GM12891 (cell line): ENCODE data around the gene TEAD1.

Source experiments
- DNase-seq: peaks from one replicate; pipeline ENCODE4 v3.0.0; 2011; ENCODE audit warnings: low spot score; ENCODE audit not compliant: insufficient read length
- FAIRE-seq: peaks from 2 replicates; lab custom pipeline; 2011; peaks lifted over from hg19 to GRCh38; lab: Jason Lieb, UNC
- PAX5 ChIP-seq: IDR thresholded peaks from 2 replicates; pipeline ENCODE4 v1.6.1; 2011; ENCODE audit warnings: low read length, moderate library complexity, mild to moderate bottlenecking; ENCODE audit not compliant: insufficient read depth, severe bottlenecking
- POLR2A ChIP-seq: IDR thresholded peaks from 2 replicates; pipeline ENCODE4 v1.6.1; 2011; ENCODE audit warnings: low read depth, low read length, control low read depth
- POLR2AphosphoS5 ChIP-seq: IDR thresholded peaks from 2 replicates; pipeline ENCODE4 v1.6.1; 2011; ENCODE audit warnings: low read depth, low read length, control low read depth
- POU2F2 ChIP-seq: IDR thresholded peaks from 2 replicates; pipeline ENCODE4 v1.6.1; 2011; ENCODE audit warnings: low read depth, mild to moderate bottlenecking, control low read depth, low read length, moderate library complexity
- SPI1 ChIP-seq: IDR thresholded peaks from 2 replicates; pipeline ENCODE4 v1.6.1; 2011; ENCODE audit warnings: low read depth, low read length, control low read depth
- TAF1 ChIP-seq: IDR thresholded peaks from 2 replicates; pipeline ENCODE4 v1.6.1; 2011; ENCODE audit warnings: low read depth, low read length, control low read depth

Gene TEAD1

DNA sequence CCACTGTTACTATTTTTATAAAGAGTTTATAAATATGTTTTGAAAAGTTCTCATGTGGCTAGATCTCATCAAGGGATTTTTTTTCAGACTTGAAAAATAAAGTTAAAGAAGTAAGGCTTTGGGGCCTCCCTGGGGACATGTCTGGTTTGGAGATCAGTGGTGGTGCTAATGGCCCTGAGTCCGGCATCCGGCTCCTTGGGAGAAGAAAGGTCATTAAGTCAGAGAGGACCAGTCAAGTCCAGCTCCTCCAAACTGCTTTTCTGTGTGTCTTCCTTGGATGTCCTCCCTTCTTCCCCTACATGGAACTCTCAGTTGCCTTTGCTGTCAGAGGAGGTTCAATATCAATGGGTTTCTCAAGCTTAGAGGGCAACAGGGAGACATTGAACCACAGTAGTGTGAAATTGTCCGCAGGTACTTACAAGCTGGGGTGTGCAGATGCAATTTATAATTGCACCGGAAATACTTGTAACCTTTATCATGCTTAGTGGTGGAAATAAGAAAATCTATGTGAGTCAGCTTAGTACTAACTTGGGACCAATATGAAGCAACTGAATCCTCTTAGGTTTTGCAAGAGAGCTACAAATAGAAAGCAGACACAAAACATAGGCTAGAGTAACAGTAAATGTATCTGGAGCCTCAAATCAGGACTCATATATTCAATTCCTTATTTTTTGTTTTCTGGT, 144.3 kb downstream of the TEAD1 start:
- TF ChIP-seq TAF1 (no peak), PAX5 (no peak), POLR2A (no peak), POLR2AphosphoS5 (no peak), SPI1 (no peak), POU2F2 (no peak)
- FAIRE-seq (no peak), DNase-seq (no peak)

DNA sequence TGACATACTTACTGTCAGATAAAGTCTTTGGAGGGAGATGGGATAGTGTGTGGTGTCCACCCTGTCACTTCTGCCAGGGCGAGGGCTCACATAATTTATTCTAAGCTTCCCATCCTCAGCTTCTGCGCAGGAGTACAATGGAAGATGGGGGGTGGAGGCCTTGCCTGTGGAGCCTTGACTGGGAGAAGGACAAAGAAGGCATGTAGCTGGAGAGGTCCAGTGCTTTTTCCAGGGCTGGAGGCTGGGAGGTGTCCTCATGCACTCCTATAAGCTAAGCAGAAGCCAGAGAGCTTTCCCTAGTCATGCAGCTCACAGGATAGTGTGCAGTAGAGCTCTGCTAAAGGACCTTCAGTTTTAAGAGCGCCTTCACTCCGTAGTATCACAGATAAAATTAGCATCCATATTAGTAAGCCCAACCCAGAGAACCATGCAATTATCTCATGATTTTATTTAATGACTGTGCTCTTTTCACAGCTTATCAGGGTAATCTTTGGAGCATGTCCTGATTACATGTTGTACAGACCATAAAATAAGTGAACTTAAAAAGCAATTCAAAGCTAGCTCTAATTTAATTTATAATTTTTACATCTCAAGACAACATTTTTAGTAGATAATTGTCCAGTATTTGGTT, 148.3 kb downstream of the TEAD1 start:
- FAIRE-seq (no peak), DNase-seq (no peak)
- no peak for TF ChIP-seq POLR2AphosphoS5
- no peak for TF ChIP-seq SPI1
- TF ChIP-seq TAF1, result no peak
- TF ChIP-seq PAX5, result no peak
- no peak for TF ChIP-seq POLR2A
- TF ChIP-seq POU2F2, result no peak

DNA sequence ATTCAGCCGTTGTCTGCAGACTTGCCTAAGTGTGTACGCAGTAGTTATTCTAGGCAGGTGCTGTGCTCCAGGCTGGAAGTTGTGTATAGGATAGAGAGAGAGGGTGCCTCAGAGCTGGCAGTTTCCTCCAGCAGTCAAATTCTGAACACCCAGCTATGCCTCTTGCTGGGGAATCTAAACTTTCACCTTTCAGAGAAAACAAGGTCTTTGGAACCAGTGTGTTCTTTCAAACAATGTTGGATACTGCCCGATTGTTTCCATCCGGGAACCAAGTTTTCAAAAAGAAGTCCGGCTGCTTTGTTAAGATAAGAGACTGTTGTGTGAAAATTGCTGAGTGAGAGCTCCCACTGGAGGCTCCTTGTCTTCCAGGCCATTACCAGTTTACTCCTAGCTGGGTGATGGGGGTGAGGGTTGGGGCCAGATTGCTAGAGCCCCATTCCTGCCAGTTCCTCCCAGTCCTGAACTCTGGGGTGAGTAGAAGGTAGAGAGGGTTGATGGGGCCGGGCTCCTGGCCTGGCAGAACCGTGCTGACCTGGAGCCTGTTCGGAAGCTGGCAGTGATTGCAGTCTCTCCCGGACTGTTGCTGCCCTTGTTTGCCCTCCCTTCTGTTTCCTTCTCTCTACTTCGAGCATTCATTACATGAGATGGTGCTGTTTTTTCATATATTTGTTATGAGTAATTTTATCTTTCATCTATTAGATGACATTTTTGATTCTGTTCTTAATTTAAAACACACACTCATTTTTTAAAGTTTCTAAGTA, 150.2 kb downstream of the TEAD1 start:
- DNase-seq (no peak), FAIRE-seq (no peak)
- no peak for TF ChIP-seq POLR2A
- TF ChIP-seq POU2F2, result no peak
- no peak for TF ChIP-seq POLR2AphosphoS5
- TF ChIP-seq TAF1, result no peak
- no peak for TF ChIP-seq SPI1
- no peak for TF ChIP-seq PAX5

DNA sequence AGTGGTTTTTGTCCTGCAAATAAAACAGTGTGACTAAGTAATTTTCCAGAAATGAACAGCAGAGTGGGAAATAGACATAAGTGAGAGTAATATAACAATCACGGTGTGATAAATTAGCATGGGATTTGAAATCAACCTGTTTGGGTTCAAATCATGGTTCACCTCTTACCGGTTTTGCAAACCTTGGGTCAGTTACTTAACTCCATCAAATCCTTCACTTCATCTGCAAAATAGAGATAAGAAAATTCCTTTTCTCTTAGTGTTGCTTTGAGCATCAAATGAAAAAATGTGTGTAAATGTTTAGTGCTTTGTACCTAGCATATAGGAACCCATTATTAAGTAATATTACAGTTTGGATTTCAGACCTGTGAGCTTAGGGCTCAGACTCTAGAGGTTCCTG, 152.2 kb downstream of the TEAD1 start:
- DNase-seq (no peak), FAIRE-seq (no peak)
- TF ChIP-seq POLR2AphosphoS5, result no peak
- TF ChIP-seq POU2F2, result no peak
- TF ChIP-seq PAX5, result no peak
- no peak for TF ChIP-seq POLR2A
- TF ChIP-seq TAF1, result no peak
- no peak for TF ChIP-seq SPI1

DNA sequence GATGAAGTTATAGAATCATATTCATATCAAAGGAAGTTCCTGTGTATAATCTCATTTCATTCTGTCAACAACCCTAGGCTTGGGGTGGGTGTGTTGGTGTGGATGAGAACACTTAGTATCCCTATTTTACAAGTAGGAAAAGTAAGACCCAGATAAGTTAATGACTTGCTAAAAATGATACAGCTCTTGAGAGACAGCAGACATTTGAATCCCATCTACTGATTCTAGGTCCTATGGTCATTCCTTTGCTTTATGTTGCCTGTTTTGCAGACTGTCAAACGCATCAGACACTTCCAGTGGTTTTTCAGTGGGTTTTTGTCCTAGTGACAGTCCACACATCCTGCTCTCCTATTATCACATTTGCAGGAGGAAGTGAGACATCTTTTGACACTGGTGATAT, 153.1 kb downstream of the TEAD1 start:
- TF ChIP-seq SPI1, result no peak
- TF ChIP-seq POLR2A, result no peak
- TF ChIP-seq TAF1, result no peak
- TF ChIP-seq POU2F2, result no peak
- TF ChIP-seq PAX5, result no peak
- no peak for TF ChIP-seq POLR2AphosphoS5
- DNase-seq, result no peak
- no peak for FAIRE-seq

DNA sequence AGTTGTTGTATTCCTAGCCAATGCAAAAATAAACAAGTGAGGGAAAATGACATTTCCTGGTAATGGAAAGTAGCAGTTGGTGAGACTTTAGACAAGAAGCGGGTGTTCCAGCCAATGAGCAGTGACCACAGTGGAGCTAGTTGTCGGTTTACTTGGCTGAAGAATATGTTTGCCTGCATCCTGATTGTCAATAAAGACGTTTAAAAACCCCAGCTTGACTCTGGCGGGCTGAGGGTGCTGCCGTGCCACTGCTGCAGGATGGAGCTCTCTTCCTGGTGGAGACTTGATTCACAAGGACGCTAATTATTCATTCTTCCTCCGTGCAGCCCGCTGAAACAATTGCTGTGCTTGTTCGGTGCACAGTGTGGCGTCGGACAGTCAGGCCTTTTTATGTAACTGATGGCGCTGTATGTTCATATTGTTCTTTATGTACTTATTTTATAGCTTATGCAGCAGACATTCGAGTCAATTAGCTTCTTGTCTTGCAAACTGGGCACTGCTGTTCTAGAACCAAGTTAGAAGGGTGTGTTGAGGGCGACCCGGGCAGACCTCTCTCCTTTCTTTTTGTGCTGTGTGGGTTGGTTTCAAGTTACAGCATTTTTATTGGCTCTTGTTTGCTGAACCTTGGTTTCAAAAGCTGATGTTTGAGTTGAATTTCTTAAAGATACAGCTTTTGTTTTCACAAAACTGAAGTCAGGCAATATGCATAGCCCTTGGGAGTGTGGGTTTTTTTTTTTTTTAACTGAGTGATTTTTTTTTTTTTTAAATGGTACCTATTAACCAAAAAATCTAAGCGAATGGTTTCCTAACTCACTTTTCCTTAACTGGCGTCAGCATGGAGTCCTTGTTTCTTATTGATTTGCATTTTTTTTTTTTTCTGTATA, 153.9 kb downstream of the TEAD1 start:
- FAIRE-seq (no peak), DNase-seq (no peak)
- TF ChIP-seq POLR2A, result no peak

DNA sequence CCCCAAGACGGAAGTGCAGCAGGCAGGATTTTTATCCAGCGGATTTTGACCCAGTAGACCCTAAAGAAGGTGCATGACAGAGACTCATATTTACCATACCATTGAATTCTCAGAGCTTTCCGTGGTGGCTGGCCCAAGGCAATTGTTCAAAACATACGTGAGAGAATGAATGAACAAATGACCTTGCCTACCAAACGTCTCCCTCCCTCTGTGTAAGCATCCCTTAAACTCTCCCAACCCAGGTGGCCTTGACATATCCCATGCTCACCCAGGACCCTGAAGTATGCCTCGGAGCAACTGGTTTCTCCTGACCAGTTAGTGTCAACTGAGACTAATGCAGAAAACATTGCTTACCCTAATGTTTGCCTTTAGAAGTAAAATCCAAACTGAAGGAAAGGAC, 154.9 kb downstream of the TEAD1 start:
- TF ChIP-seq POU2F2 (no peak), SPI1 (no peak), TAF1 (no peak)
- FAIRE-seq, result no peak
- no peak for DNase-seq

DNA sequence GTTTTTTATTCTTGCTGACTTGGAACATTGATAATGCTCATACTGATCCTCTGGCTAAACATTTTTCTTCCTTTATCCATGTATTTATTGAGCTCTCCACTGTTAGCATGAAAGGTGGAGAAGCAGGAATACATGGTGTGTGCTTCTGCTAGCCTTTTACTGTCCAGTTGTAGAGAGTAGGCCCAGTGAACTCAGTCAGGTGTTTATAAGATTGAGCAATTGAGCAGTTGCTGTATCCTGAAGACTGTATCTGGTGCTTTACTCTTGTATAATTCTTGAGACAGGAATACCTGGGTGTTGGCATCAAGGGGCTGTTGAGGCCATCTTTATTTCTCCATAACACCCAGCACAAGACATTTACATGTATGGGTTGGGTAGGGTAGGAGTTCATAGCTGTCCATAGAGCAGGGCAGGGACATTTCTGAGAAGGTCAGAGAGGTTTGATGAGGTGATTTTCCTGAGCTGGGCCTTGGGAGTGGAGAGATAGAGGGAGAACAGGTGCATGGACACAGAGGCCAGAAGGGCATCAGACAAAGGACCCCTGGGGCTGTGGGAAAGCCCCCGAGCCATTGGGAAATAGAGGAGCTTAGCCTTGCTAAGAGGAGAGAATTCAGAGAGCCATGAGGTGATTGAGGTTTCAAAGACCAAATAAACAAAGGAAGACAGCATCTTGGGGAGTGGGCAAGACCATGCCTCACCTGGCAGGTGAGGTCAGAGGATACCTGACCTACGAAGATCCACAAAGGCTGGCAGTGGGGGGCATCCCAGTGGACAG, 155.5 kb downstream of the TEAD1 start:
- TF ChIP-seq SPI1 (no peak), POU2F2 (no peak), PAX5 (no peak), POLR2AphosphoS5 (no peak)
- FAIRE-seq (no peak), DNase-seq (no peak)

DNA sequence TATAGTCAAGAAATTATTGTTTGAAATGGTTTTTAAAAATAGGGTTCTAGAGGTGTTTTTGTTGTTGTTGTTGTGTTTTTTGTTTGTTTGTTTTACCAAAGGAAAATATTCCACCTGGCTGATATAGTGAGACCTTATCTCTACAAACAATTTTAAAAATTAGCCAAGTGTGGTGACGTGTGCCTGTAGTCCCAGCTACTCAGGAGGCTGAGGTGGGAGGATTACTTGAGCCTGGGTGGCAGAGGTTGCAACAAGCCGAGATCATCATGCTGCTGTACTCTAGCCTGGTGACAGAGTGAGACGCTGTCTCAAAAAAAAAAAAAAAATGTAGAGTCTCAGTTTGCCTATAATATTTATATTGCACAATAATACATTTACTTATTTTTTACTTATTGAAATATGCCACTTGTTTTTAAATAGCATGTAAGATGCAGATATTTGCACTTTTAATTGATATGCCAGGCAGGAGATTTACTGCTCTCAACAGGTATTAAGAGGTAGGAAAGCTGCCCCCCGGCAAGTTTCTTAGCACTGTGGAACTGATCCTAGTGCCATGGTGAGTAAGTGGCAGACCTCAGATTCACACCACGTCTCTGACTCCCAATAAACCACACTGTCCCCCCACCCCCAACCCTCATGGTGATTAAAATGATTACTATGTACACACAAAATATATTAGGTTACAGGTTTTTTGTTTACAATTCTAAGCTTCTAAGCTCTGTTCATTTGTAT, 157.4 kb downstream of the TEAD1 start:
- DNase-seq (no peak), FAIRE-seq (no peak)
- TF ChIP-seq TAF1, result no peak
